Naive B cell (primary cell): Measurements from ENCODE around the gene ELANE. TPM values are rescaled to one million over a fixed set of nuclear protein-coding genes. Genes with fewer than 3 reads are reported as not detected.

Experiments used
- ATAC-seq, 2 donors: fragments of 150-1000 bp; cut with Tn5 transposase; 2 replicates each; pipeline ENCODE4 v1.10.0; 2021; ENCODE audit warnings: low read depth in 2 of 2, mild to moderate bottlenecking in 2 of 2, moderate library complexity in 2 of 2
- DNase-seq: peaks from one replicate; pipeline ENCODE4 v3.0.0; 2022
- H3K27ac Mint-ChIP-seq, 6 donors: one replicate each; pipeline ENCODE4 v1.8.0; 2020 to 2022; ENCODE audit warnings: mild to moderate bottlenecking in 6 of 6, mixed read lengths in 6 of 6, moderate library complexity in 5 of 6, inconsistent platforms in 2 of 6
- H3K27me3 Mint-ChIP-seq, 3 donors: one replicate each; pipeline ENCODE4 v1.8.0; 2021 to 2022; ENCODE audit warnings: mixed read lengths in 3 of 3, mild to moderate bottlenecking in 1 of 3
- H3K36me3 Mint-ChIP-seq, 2 donors: one replicate each; pipeline ENCODE4 v1.8.0; 2020 to 2022; ENCODE audit warnings: mixed read lengths in 2 of 2, inconsistent platforms in 1 of 2, mild to moderate bottlenecking in 1 of 2
- H3K4me1 Mint-ChIP-seq, 3 donors: one replicate each; pipeline ENCODE4 v1.8.0; 2020 to 2022; ENCODE audit warnings: mixed read lengths in 3 of 3, inconsistent platforms in 1 of 3, mild to moderate bottlenecking in 1 of 3, moderate library complexity in 1 of 3
- H3K4me3 Mint-ChIP-seq, 8 donors: one replicate each; pipeline ENCODE4 v1.8.0; 2020 to 2022; ENCODE audit warnings: mild to moderate bottlenecking in 8 of 8, mixed read lengths in 8 of 8, moderate library complexity in 8 of 8, inconsistent platforms in 2 of 8
- H3K9me3 Mint-ChIP-seq, 7 donors: one replicate each; pipeline ENCODE4 v1.8.0; 2020 to 2022; ENCODE audit warnings: mixed read lengths in 7 of 7, mild to moderate bottlenecking in 5 of 7, inconsistent platforms in 2 of 7, moderate library complexity in 1 of 7
- polyA plus RNA-seq, 6 donors: library from polyadenylated mRNA; unstranded; fragments of 300-500 nt; fragmentation: Illumina TruSeq; gene quantifications; one replicate each; pipeline ENCODE4 v1.2.3, GENCODE V29; 2021; ENCODE audit warnings: low read depth in 6 of 6

ELANE gene
- polyA plus RNA-seq, 6 donors from 2014 or later = not detected

- ATAC-seq (no peak), DNase-seq (no peak)
- Mint-ChIP-seq H3K9me3 (peaks cover 0 to 4% (median 0%) of the 10 kb centered on the region in 7 donors), H3K4me1 (peaks cover 15 to 31% (median 23%) of the 10 kb centered on the region in 3 donors), H3K36me3 (peaks cover 0 to 15% of the 10 kb centered on the region in 2 donors), H3K27ac (no peak overlapping the region), H3K27me3 (peaks cover 0 to 10% (median 6%) of the 10 kb centered on the region in 3 donors), H3K4me3 (no peak overlapping the region)
Observed at GRCh38 chr19:866769-867300, 14.7 kb downstream of the ELANE start.

GRCh38 chr19:867301-867793, 15.2 kb downstream of the ELANE start:
- Mint-ChIP-seq H3K4me1 (peaks cover 15 to 30% (median 28%) of the 10 kb centered on the region in 3 donors), H3K27ac (no peak overlapping the region), H3K36me3 (peaks cover 0 to 15% of the 10 kb centered on the region in 2 donors), H3K9me3 (peaks cover 0 to 4% (median 0%) of the 10 kb centered on the region in 7 donors), H3K4me3 (no peak overlapping the region), H3K27me3 (peaks cover 0 to 10% (median 6%) of the 10 kb centered on the region in 3 donors)
- ATAC-seq (no peak), DNase-seq (no peak)

- Mint-ChIP-seq H3K27ac (no peak overlapping the region), H3K27me3 (peaks cover 0 to 5% (median under 1%) of the 10 kb centered on the region in 3 donors), H3K9me3 (no peaks in the 10 kb centered on the region), H3K36me3 (peaks cover 0 to 15% of the 10 kb centered on the region in 2 donors), H3K4me3 (no peak overlapping the region), H3K4me1 (peaks cover 9 to 31% (median 26%) of the 10 kb centered on the region in 3 donors)
- no peak for DNase-seq
- ATAC-seq = no peak
Observed at GRCh38 chr19:867855-868457, 15.9 kb downstream of the ELANE start.

- H3K4me1 Mint-ChIP-seq = peaks cover 8 to 25% (median 19%) of the 10 kb centered on the region in 3 donors
- peaks cover 0 to 3% (median 0%) of the 10 kb centered on the region in 3 donors for H3K27me3 Mint-ChIP-seq
- no peaks in the 10 kb centered on the region for H3K9me3 Mint-ChIP-seq
- H3K4me3 Mint-ChIP-seq = no peak overlapping the region
- ATAC-seq (no peak), DNase-seq (no peak)
- H3K27ac Mint-ChIP-seq = no peak overlapping the region
- H3K36me3 Mint-ChIP-seq = peaks cover 0 to 15% of the 10 kb centered on the region in 2 donors
Observed at GRCh38 chr19:868458-869244, 16.5 kb downstream of the ELANE start.

- Mint-ChIP-seq H3K4me3 (peak overlapping the region in 1 of 8 donors; percentile 38), H3K9me3 (no peaks in the 10 kb centered on the region), H3K36me3 (peaks cover 0 to 15% of the 10 kb centered on the region in 2 donors), H3K27ac (peak overlapping the region in 2 of 6 donors; percentile 50 to 96), H3K4me1 (peaks cover 4 to 19% (median 16%) of the 10 kb centered on the region in 3 donors), H3K27me3 (no peaks in the 10 kb centered on the region)
- DNase-seq (no peak), ATAC-seq (no peak)
Observed at GRCh38 chr19:869245-870177, 17.4 kb downstream of the ELANE start.

- peaks cover 4 to 16% (median 15%) of the 10 kb centered on the region in 3 donors for H3K4me1 Mint-ChIP-seq
- no peaks in the 10 kb centered on the region for H3K9me3 Mint-ChIP-seq
- peaks cover 0 to 15% of the 10 kb centered on the region in 2 donors for H3K36me3 Mint-ChIP-seq
- DNase-seq (no peak), ATAC-seq (no peak)
- H3K4me3 Mint-ChIP-seq = peak overlapping the region in 3 of 8 donors; percentile 38 to 61 (median 48)
- peak overlapping the region in 3 of 6 donors; percentile 50 to 96 (median 53) for H3K27ac Mint-ChIP-seq
- no peaks in the 10 kb centered on the region for H3K27me3 Mint-ChIP-seq
Observed at GRCh38 chr19:870314-870713, 18.2 kb downstream of the ELANE start.

- Mint-ChIP-seq H3K36me3 (peaks cover 0 to 15% of the 10 kb centered on the region in 2 donors), H3K4me3 (peak overlapping the region in 1 of 8 donors; percentile 22), H3K9me3 (no peaks in the 10 kb centered on the region), H3K27me3 (no peaks in the 10 kb centered on the region), H3K27ac (peak overlapping the region in 2 of 6 donors; percentile 82 to 99), H3K4me1 (peaks cover 4 to 16% (median 13%) of the 10 kb centered on the region in 3 donors)
- no peak for ATAC-seq
- no peak for DNase-seq
Observed at GRCh38 chr19:870963-871401, 18.9 kb downstream of the ELANE start.

- H3K4me3 Mint-ChIP-seq = peak overlapping the region in 4 of 8 donors; percentile 45 to 79 (median 66)
- H3K27me3 Mint-ChIP-seq = no peaks in the 10 kb centered on the region
- H3K9me3 Mint-ChIP-seq = no peaks in the 10 kb centered on the region
- H3K36me3 Mint-ChIP-seq = peaks cover 0 to 15% of the 10 kb centered on the region in 2 donors
- DNase-seq = no peak
- H3K27ac Mint-ChIP-seq = peak overlapping the region; percentile 38 to 99 (median 82)
- peaks cover 4 to 16% (median 13%) of the 10 kb centered on the region in 3 donors for H3K4me1 Mint-ChIP-seq
- ATAC-seq = no peak
Observed at GRCh38 chr19:871446-872265, 19.6 kb downstream of the ELANE start.

- H3K36me3 Mint-ChIP-seq = peaks cover 0 to 12% of the 10 kb centered on the region in 2 donors
- no peaks in the 10 kb centered on the region for H3K27me3 Mint-ChIP-seq
- H3K27ac Mint-ChIP-seq = peak overlapping the region in 5 of 6 donors; percentile 82 to 95 (median 90)
- DNase-seq = no peak
- no peaks in the 10 kb centered on the region for H3K9me3 Mint-ChIP-seq
- peak; percentile 75 to 76 for ATAC-seq
- H3K4me1 Mint-ChIP-seq = peaks cover 2 to 13% (median 13%) of the 10 kb centered on the region in 3 donors
- H3K4me3 Mint-ChIP-seq = peak overlapping the region in 6 of 8 donors; percentile 44 to 79 (median 75)
Observed at GRCh38 chr19:872266-872951, 20.3 kb downstream of the ELANE start.

- peak overlapping the region in 5 of 8 donors; percentile 49 to 74 (median 59) for H3K4me3 Mint-ChIP-seq
- peak; percentile 79 to 85 for ATAC-seq
- H3K9me3 Mint-ChIP-seq = no peaks in the 10 kb centered on the region
- peaks cover 0 to 9% of the 10 kb centered on the region in 2 donors for H3K36me3 Mint-ChIP-seq
- H3K4me1 Mint-ChIP-seq = peaks cover 0 to 13% (median 9%) of the 10 kb centered on the region in 3 donors
- no peaks in the 10 kb centered on the region for H3K27me3 Mint-ChIP-seq
- DNase-seq = no peak
- H3K27ac Mint-ChIP-seq = peak overlapping the region in 1 of 6 donors; percentile 82
Observed at GRCh38 chr19:873084-873483, 21.0 kb downstream of the ELANE start.

- H3K27me3 Mint-ChIP-seq = no peaks in the 10 kb centered on the region
- DNase-seq (no peak), ATAC-seq (no peak)
- H3K9me3 Mint-ChIP-seq = no peaks in the 10 kb centered on the region
- H3K27ac Mint-ChIP-seq = no peak overlapping the region
- H3K4me1 Mint-ChIP-seq = peaks cover 0 to 13% (median 9%) of the 10 kb centered on the region in 3 donors
- H3K4me3 Mint-ChIP-seq = no peak overlapping the region
- peaks cover 0 to 9% of the 10 kb centered on the region in 2 donors for H3K36me3 Mint-ChIP-seq
Observed at GRCh38 chr19:873561-874041, 21.5 kb downstream of the ELANE start.
